Glomerular visceral epithelial cell (primary cell): ENCODE measurements around the gene NKD1.

ENCODE experiments used
- DNase-seq: peaks from one replicate; pipeline ENCODE4 v3.0.0-alpha.2; 2016; ENCODE audit errors: extremely low spot score

NKD1 gene

DNA sequence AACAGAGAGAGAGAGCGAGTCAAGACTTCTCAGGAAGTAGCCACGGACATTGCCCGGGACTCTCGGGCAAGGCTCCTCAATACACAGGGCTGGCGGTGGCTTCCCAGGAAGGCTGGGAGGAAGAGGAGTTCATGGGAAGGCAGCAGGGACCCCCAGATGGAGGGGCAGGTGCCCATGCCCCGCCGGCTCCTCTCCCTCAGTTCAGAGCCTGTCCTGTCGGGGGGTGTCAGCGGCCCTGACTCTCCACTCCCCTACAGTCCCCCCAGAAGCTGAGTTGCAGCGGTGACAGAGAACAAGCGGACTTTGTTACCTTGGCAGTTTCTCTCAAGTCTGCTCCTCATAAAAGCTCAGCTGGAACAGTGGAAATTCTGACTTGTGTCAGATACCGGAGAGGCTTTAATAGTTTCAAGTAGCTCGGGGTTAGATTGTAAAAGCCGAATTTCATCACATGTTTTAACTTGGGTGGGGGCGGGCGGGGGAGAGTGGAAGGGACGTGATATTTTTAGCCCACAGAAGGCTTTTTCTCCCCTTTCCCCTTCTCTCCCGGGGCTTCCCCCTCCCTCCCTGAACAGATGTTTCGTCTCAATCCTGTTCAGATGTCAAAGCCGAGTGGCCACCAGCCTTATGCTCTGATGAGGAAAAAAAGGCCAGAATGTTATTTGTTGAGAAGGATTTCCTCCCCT is 65.2 kb downstream of the NKD1 start:
- no peak for DNase-seq

- DNase-seq: no peak
These were observed 65.8 kb downstream of the NKD1 start for GRCh38 chr16:50613964-50614474.

DNA sequence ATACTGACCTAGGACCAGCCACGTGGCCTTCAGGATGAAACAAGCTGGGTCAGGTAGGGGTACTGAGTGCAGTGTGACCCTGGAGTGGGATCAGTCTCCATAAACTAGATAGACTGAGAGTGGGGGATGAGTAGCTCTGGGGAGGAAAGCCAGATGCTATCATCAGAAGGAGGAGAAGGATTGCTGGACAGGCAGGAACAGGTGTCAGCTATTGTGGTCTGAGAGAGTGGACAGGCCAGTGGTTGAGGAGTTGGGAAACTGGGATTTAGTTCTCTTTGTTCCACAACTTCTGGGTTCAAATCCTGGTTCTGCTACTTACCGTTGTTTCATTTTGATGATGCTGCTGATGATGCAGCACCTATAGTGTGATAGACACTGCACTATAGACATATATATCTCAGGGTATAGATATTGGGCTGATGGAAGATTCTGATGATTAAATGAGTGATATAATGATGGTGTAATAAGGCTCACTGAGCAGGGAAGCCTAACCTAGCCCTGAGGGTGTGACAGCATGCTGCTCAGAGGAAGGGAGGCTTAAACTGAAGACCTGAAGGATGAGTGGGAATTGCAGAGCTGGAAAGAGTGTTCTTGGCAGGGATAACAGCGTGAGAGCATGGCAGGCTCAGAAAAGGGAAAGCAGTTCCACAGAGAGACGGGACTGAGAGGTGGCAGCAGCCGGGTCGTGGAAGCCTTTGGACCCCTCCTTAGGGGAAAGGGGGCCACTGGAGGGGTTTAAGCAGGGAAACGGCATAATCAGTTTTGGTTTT is 66.9 kb downstream of the NKD1 start:
- DNase-seq: no peak

DNA sequence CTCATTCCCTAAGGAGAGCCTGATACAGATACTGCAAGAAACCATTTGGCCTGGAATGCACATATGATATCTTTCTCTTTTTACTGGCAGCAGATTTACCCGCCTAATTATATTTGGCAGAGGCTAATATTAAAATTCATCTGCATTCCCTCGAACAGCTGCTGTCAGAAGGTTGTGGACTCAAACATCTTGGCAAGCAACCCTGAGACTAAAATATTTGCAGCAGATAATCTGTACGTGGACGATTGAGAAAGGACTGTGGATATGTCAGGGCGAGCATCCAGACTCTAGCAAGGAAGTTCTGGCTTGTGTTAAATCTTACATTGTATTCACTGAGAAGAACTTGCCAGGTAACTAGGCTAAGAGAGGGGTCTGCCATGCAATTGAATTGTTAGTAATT is 67.7 kb downstream of the NKD1 start:
- DNase-seq: no peak

- no peak for DNase-seq
These were observed 68.2 kb downstream of the NKD1 start for GRCh38 chr16:50616386-50616785.

GRCh38 chr16:50616883-50617645 is 68.9 kb downstream of the NKD1 start:
- no peak for DNase-seq

DNA sequence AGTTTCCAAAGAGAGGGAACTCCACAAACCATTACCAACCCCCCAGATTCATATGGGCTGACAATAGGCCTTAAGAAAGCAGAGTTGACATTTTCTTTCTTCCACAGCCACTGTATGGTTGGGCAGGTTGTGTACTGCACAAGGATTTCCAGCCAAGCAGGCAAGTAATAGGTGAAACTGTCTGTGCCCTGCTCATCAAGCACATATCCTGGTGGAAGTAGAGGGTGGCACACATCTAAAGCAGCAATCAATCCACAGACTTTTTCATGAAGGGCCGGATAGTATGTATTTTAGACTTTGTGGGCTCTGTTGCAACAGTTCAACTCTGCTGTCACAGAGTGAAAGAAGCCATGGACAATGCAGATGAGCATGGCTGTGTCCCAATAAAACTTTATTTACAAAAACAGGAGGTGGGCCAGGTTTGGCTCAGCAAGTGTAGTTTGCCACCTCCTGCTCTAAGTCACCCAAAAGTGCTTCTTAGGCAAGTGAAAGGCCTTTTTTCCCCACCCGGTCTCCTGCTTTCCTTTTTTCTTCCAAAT is 69.5 kb downstream of the NKD1 start:
- no peak for DNase-seq

DNA sequence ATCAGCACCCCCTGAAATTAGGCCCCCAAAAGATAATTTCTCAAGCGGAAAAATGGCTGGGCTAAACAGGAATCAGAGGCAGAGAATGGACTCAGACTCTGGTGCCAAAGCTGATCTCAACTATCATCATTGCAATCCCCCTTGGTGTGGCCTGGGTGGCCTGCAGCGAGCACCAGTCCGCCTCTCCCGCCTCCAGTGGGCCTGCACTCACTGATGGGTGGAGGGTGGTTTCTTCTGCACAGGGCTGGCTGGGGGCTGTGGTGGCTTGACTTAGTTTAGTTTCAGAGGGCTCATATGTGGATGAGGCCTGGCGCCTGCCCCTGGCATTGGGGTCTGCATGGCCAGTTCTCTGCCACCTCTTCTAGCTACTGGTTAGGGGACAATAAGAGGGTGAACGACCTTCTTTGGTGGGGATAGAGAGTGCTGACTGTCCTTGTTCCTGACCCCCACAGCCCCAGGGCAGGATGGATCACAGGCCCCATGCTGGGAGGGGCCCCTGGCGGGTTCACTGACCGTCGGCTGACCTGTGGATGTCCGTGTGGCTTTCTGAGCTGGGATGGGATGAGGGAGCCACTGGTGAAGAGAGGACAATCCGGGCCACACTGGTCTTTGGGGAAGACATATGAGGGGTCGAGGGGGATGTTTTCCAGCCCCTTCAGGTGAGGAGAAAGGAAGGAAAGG is 70.2 kb downstream of the NKD1 start:
- DNase-seq: no peak

GRCh38 chr16:50619702-50620491 is 71.7 kb downstream of the NKD1 start:
- no peak for DNase-seq

DNA sequence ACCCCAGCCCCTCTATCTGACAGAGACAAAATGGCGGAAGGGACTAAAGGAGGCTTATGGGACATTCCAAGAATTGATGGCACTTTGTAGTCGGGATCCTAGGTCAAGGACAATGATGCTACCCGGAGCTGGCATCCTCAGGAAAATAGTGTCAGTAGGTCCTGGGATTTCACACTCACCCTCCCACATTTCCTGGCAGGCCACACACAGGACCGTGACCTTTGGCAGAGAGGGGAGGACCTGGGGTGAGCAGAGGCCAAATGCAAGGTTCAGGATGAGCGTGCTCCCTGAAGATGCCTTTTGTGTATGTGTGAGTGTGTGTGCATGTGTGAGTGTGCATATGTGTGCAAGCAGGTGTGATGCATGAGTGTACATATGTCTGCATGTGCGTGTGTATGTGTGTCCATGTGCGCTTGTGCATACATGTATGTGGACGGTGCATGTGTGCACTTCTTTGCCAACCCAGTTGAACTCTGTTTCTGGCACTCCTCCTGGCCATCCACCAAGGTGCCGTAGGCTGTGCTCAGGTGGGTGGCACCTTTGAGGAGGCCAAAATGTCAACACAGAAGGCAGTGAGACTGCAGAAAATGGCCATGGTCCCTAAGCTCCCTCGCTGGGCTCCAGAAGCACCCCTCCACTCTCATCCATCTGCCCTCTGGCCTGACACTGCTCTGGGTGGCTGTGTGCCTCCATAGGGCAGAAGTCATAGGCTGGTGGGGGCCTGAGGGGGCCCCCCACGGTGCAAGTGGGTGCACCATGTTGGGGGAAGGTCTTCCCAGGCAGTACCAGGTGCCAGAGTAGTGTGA is 72.7 kb downstream of the NKD1 start:
- no peak for DNase-seq

GRCh38 chr16:50621452-50621792 is 73.2 kb downstream of the NKD1 start:
- DNase-seq: no peak

DNA sequence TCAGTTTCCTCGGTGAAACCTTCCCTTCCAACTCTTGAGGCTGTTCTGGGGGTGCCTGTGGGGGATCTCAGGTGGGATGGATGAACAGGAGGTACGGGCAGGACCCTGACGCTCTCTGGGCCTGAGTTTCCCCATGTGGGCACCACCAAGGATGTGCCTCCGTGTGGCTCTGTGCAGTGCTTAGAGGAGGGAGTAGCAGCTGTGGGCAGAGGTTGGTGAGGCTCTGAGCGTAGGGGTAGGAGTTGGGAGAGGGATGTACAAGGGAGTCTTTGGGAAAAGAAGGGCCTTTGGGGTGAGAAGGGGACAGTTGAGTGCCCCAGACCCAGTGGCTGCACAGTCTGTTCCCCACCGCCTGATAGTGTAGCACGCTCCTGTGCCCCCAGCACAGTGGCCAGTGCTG is 73.8 kb downstream of the NKD1 start:
- DNase-seq: no peak

GRCh38 chr16:50622643-50623369 is 74.6 kb downstream of the NKD1 start:
- no peak for DNase-seq

DNA sequence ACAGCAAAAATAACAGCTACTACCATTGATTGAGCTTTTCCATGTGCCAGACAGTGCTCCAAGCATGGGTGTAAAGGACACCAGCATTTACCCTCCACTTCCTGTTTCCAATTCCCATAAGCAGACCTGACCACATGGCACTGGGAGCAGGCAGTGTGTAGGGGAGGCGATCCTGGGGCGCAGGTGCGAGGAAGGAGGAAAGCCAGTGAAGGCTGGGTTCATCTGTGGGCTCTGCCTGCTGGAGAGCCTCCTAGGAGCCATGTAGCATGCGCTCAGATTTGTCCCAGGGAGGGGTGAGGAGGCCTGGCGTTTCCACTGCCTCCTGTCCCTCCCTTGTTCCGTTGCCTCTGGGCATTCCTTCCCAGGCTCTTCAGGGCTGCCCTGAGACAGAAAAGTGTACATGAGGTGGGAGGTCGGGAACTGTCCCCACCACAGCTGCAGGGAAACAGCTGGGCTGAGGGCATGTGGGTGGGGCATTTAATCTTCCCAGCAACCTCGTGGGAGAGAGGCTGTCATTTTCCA is 76.3 kb downstream of the NKD1 start:
- no peak for DNase-seq

DNA sequence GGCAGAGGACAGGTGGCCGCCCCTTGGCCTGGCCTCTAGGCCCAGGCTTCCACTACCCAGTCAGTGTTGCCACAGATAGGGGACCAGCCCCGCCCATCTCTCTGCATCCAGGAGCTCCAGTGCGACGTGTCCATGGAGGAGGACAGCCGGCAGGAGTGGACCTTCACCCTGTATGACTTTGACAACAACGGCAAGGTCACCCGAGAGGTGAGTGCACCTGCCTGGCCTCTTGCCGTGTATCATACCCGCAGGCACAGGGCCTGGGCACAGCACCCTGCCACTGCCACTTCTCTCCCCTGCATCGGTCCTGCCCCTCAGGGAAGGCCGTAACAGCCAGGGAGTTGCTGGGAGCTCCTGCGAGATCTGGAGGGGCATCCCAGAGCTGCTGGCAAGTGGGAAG is 77.2 kb downstream of the NKD1 start:
- DNase-seq: no peak

- DNase-seq: no peak
These were observed 78.7 kb downstream of the NKD1 start for GRCh38 chr16:50626868-50627267.

DNA sequence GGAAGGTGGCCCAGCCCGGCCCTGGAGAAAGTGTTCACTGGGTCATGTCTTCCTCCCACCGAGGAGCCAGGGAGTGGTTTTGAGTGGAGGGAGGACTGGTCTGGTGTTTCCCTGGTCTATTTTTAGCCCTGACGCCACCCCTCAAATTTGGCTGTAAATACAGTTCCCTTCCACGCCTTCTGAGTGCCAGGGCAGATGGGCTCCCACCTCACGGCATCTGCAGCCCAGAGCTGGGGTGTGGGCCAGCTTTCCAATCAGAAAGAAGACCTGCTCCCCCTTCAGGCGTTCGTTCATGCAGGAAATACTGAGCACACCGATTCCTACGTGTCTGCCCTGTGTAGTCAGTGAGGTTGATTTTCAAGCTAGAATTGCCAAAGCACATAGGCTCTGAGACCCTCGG is 79.2 kb downstream of the NKD1 start:
- no peak for DNase-seq

GRCh38 chr16:50628156-50628802 is 80.1 kb downstream of the NKD1 start:
- no peak for DNase-seq

GRCh38 chr16:50629334-50629733 is 81.1 kb downstream of the NKD1 start:
- DNase-seq: no peak
